ENCODE measurements around the gene COG3.
"Not testable (repeated sequence)": the region's sequence is repeated elsewhere in the genome, so short reads cannot be mapped to it uniquely, and the experiment has no call there.

DNA sequence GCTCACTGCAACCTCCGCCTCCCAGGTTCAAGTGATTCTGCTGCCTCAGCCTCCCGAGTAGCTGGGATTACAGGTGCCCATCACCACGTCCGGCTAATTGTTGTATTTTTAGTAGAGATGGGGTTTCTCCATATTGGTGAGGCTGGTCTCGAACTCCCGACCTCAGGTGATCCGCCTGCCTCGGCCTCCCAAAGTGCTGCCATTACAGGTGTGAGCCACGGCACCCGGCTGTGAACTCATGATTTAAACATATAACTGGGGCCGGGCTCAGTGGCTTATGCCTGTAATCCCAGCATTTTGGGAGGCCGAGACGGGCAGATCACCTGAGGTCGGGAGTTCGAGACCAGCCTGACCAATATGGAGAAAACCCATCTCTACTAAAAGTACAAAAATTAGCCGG, 45.4 kb upstream of the COG3 start:
- TF ChIP-seq POLR2A (IDR thresholded peaks at IDR 0.05): not testable (repeated sequence)
- TF ChIP-seq, protein P1, sequence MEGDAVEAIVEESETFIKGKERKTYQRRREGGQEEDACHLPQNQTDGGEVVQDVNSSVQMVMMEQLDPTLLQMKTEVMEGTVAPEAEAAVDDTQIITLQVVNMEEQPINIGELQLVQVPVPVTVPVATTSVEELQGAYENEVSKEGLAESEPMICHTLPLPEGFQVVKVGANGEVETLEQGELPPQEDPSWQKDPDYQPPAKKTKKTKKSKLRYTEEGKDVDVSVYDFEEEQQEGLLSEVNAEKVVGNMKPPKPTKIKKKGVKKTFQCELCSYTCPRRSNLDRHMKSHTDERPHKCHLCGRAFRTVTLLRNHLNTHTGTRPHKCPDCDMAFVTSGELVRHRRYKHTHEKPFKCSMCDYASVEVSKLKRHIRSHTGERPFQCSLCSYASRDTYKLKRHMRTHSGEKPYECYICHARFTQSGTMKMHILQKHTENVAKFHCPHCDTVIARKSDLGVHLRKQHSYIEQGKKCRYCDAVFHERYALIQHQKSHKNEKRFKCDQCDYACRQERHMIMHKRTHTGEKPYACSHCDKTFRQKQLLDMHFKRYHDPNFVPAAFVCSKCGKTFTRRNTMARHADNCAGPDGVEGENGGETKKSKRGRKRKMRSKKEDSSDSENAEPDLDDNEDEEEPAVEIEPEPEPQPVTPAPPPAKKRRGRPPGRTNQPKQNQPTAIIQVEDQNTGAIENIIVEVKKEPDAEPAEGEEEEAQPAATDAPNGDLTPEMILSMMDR (IDR thresholded peaks at IDR 0.05 in 8 of 11, conservative IDR thresholded peaks at IDR 0.05 in 3 of 11): not testable (repeated sequence)
